ENCODE measurements around the gene FAM234B. TPM values are rescaled to one million over a fixed set of nuclear protein-coding genes. Genes with fewer than 3 reads are reported as not detected.

Gene FAM234B
- total RNA-seq, 2 donors from 2014 or later = 9.7 to 14.7 TPM

DNA sequence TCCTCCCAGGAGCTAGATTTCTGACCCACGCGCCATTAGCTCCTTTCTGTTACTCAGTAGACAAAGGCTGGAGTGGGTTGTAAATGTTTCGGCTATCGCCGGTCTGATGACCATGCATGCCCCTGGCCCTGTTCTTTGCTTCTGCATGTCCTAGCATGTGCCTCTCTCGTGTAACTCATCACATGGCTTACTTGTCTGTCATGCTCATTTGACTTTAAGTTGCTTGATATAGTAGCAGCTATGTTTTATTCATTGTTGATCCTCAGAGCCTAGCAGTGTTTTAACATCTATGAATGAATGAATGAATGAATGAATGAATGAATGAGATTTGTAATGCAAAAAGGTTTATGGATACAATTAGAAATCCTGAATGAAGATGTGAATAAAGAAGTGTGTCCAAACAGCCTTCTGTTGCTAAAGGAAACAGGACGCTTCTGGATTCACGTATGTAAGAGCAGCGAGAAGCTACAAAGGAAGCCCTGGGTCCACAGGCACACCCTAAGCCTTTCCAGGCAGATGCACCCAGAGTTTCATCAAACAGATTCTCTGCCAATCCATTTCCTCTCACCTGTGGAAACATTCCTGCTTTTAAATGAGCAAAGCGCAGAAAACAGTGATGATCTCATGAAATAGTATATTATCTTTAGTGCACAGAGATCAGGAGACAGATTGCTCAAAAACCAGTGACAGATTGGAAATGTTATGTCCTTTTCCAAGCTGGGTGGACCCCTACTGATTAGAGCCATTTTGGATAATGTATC is 55.8 kb downstream of the FAM234B start:
- H3K4me1 Mint-ChIP-seq = peaks cover 35% of the 10 kb centered on the region
- peak overlapping the region; percentile 80 for H3K27ac Mint-ChIP-seq
- H3K9me3 Mint-ChIP-seq = no peaks in the 10 kb centered on the region
- peaks cover 3% of the 10 kb centered on the region for H3K27me3 Mint-ChIP-seq
- no peaks in the 10 kb centered on the region for H3K36me3 Mint-ChIP-seq (ENCODE audit: low read depth)
- H3K4me3 Mint-ChIP-seq = peak overlapping the region; percentile 72
- no peak for ATAC-seq (replicated peaks)

GRCh38 chr12:13100605-13100881 is 56.4 kb downstream of the FAM234B start:
- no peaks in the 10 kb centered on the region for H3K9me3 Mint-ChIP-seq
- H3K4me3 Mint-ChIP-seq = peak overlapping the region; percentile 72
- ATAC-seq (replicated peaks) = no peak
- peak overlapping the region; percentile 80 for H3K27ac Mint-ChIP-seq
- no peaks in the 10 kb centered on the region for H3K27me3 Mint-ChIP-seq
- H3K4me1 Mint-ChIP-seq = peaks cover 35% of the 10 kb centered on the region
- no peaks in the 10 kb centered on the region for H3K36me3 Mint-ChIP-seq (ENCODE audit: low read depth)

- peak overlapping the region; percentile 80 for H3K27ac Mint-ChIP-seq
Observed at GRCh38 chr12:13100882-13101769, 56.9 kb downstream of the FAM234B start.

DNA sequence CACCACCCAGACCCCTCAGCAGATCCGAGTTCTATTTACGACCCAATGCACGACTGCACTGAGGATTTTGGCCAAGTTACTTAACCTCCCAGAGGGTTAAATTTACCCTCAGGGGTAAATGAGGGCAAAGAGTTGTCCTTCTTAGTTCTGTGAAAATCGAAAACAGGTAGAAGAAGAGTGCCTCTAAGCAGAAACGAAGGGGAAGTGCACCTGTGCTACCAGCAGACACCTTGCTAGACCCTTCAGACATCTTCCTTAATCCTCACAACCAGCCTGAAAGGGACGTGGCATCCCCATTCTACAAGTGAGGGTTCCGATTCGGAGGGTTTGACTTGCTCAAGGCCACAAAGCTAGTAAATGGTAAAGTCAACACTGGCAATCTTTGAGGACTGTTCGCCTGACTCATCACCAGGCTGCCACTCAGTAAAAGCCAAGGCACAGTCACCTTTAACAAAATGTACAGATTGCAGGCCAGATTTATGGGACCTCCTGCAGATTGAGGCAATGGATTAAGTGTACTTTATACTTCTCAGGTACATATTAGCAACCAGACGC is 57.7 kb downstream of the FAM234B start:
- peak overlapping the region; percentile 80 for H3K27ac Mint-ChIP-seq
- H3K4me3 Mint-ChIP-seq = peak overlapping the region; percentile 72
- no peaks in the 10 kb centered on the region for H3K27me3 Mint-ChIP-seq
- H3K9me3 Mint-ChIP-seq = no peaks in the 10 kb centered on the region
- H3K4me1 Mint-ChIP-seq = peaks cover 35% of the 10 kb centered on the region
- peak; percentile 16 for ATAC-seq (replicated peaks)
- no peaks in the 10 kb centered on the region for H3K36me3 Mint-ChIP-seq (ENCODE audit: low read depth)

More at GRCh38 chr12:13100882-13101769, 56.9 kb downstream of the FAM234B start:
- peak; percentile 78 for ATAC-seq (replicated peaks)
- Mint-ChIP-seq H3K9me3 (no peaks in the 10 kb centered on the region), H3K27me3 (no peaks in the 10 kb centered on the region), H3K4me3 (peak overlapping the region; percentile 72), H3K4me1 (peaks cover 35% of the 10 kb centered on the region), H3K36me3 (ENCODE audit: low read depth) (no peaks in the 10 kb centered on the region)

DNA sequence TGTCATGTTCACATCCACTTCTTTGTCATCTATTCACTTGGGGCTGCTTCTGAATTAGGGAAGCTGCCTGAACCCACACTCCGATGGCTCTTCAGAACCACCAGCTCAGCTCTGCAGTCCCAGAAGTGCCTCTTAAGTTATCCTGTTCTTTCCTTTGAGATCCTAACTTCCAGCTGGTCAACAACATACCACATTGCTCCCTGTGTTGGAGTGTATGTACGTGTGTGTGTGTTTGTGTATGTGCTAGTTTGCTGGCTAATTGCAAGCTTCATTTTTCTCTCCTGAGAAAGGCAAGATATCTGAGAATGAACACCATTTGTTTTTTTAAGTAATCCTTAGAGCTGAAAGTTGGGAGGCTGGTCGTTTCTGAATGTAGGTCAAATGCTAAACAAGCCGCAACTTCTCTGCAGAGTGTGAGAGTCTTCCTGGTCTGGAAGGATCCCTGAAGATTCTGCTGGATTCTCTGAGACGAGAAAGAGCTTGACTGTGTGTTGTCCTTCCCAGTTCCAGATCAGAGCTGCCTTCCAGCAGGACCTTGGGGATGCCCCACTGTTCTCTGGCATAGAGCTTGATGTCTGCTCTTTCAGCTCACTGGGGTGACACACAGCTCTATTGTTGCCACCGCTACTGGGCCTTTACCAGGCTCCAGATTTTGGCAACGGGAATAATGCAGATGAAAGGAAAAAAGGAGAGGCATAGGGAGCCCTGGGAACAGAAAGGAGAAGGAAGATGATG is 58.4 kb downstream of the FAM234B start:
- Mint-ChIP-seq H3K27ac (peak overlapping the region; percentile 80), H3K4me3 (peak overlapping the region; percentile 72), H3K27me3 (no peaks in the 10 kb centered on the region), H3K36me3 (ENCODE audit: low read depth) (no peaks in the 10 kb centered on the region), H3K4me1 (peaks cover 35% of the 10 kb centered on the region), H3K9me3 (no peaks in the 10 kb centered on the region)
- ATAC-seq (replicated peaks) = no peak

DNA sequence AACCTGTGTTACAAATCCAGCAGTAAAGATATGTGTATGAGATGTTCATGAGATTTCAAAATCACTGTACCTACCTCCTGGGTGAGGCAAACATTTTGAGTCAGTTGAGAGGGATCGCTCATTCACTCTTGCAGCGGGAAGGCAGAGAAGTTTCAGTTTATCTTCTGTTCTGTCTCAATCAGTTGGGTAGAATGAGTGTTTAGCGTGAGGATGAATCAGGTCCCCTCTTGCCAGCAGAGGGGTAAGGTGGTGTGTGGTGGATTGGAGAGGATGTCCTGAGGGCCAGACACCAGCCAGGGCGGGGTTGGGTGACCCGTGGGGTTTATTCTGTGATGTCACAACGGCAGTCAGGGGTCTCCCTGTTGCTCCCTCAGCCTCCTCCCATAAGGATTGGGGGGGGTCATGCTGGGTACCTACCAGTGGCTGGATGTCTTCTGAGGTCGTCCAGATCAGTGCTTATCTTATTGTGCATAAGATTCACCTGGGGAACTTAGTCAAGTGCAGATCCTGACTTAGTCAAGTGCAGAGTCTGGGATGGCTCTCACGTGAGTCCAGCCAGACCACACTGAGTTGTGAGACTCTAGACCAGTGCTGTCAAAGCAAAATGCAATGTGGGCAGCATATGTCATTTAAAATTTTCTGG is 59.3 kb downstream of the FAM234B start, which contains the start of gene GSG1:
GSG1 (minus strand) TSS at position 277 of the 643 bp plus-strand sequence; CDS start at position 122, 155 bp downstream.
- ATAC-seq (replicated peaks) = peak; percentile 75
- peak within 1 kb of the TSS; percentile 72 for H3K4me3 Mint-ChIP-seq
- peaks cover 27% of the 10 kb centered on the region for H3K4me1 Mint-ChIP-seq
- H3K9me3 Mint-ChIP-seq = no peaks in the 10 kb centered on the region
- no peaks in the 10 kb centered on the region for H3K36me3 Mint-ChIP-seq (ENCODE audit: low read depth)
- H3K27me3 Mint-ChIP-seq = no peaks in the 10 kb centered on the region
- peak within 1 kb of the TSS; percentile 87 for H3K27ac Mint-ChIP-seq

DNA sequence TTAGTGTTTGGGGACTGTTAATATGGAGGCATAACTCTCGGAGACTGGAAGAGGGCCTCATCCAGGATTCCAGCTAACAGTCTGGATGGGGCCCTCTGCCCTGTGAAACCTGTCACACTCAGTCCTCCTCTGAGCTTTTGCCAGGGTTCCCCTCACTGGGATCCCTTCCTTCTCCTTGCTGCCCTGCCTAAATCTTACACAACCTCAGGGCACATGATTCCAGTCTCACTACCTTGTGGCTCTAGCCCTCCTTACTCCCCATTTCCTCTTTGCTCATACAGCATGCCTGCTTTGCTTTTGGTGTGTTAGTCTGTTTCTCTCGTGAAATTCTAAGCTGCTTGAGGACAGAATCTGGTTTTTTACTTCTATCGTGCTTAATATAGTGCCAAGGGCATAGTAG is 60.2 kb downstream of the FAM234B start:
- peak overlapping the region; percentile 87 for H3K27ac Mint-ChIP-seq
- H3K4me1 Mint-ChIP-seq = peaks cover 18% of the 10 kb centered on the region
- no peaks in the 10 kb centered on the region for H3K36me3 Mint-ChIP-seq (ENCODE audit: low read depth)
- H3K27me3 Mint-ChIP-seq = no peaks in the 10 kb centered on the region
- ATAC-seq (replicated peaks) = no peak
- no peak overlapping the region for H3K4me3 Mint-ChIP-seq
- no peaks in the 10 kb centered on the region for H3K9me3 Mint-ChIP-seq

GRCh38 chr12:13105781-13106180 is 61.6 kb downstream of the FAM234B start:
- H3K4me1 Mint-ChIP-seq = peaks cover 18% of the 10 kb centered on the region
- no peaks in the 10 kb centered on the region for H3K36me3 Mint-ChIP-seq (ENCODE audit: low read depth)
- H3K9me3 Mint-ChIP-seq = no peaks in the 10 kb centered on the region
- no peak overlapping the region for H3K27ac Mint-ChIP-seq
- no peaks in the 10 kb centered on the region for H3K27me3 Mint-ChIP-seq
- no peak for ATAC-seq (replicated peaks)
- no peak overlapping the region for H3K4me3 Mint-ChIP-seq

- Mint-ChIP-seq H3K4me3 (no peak overlapping the region), H3K27me3 (no peaks in the 10 kb centered on the region), H3K27ac (no peak overlapping the region), H3K4me1 (peaks cover 18% of the 10 kb centered on the region), H3K9me3 (no peaks in the 10 kb centered on the region), H3K36me3 (ENCODE audit: low read depth) (no peaks in the 10 kb centered on the region)
- no peak for ATAC-seq (replicated peaks)
Observed at GRCh38 chr12:13106666-13107065, 62.5 kb downstream of the FAM234B start.

- no peak for ATAC-seq (replicated peaks)
- Mint-ChIP-seq H3K4me3 (no peak overlapping the region), H3K27ac (no peak overlapping the region), H3K36me3 (ENCODE audit: low read depth) (no peaks in the 10 kb centered on the region), H3K9me3 (no peaks in the 10 kb centered on the region), H3K4me1 (no peaks in the 10 kb centered on the region), H3K27me3 (peaks cover 14% of the 10 kb centered on the region)
Observed at GRCh38 chr12:13112968-13113367, 68.8 kb downstream of the FAM234B start.

DNA sequence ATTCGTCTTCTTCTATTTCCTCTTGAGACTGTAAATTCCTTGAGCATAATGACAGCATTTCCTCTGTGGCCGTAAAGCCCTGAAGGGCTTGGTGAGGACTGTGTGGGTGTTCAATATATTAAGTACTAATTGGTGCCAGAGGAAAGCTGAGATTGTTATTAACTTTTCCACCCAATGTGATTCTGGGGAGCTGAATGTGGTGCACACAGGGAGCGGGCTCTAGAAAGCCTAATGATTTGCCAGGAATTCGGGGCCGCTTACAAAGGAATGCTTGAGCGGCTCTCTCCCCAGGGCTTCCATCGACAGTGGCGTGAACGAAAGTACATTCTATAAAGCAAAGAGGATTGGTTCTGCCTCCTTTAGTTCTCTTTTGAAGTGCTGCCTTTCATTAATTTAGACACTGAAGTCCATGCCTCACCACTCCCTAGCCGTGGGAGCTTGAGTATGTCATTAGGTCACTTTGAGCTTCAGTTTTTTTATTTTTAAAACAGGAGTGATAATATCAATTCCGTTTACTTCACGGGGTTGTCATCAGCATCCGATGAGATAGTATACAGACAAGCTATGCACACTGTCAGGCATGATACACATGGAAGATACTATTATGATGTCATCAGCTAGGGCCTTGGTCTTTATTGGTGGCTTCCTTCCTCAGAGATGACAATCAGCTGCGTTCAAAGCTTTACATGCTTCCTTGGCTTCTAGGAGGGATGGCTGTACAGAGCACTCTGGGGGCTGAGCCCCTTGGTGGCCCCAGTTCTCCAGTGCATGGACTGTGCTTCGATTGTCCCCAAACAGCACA is 70.3 kb downstream of the FAM234B start:
- H3K4me1 Mint-ChIP-seq = no peaks in the 10 kb centered on the region
- H3K36me3 Mint-ChIP-seq (ENCODE audit: low read depth) = no peaks in the 10 kb centered on the region
- H3K9me3 Mint-ChIP-seq = no peaks in the 10 kb centered on the region
- ATAC-seq (replicated peaks) = no peak
- H3K27me3 Mint-ChIP-seq = peaks cover 14% of the 10 kb centered on the region
- no peak overlapping the region for H3K4me3 Mint-ChIP-seq
- H3K27ac Mint-ChIP-seq = no peak overlapping the region

- no peak overlapping the region for H3K27ac Mint-ChIP-seq
- H3K36me3 Mint-ChIP-seq (ENCODE audit: low read depth) = no peaks in the 10 kb centered on the region
- no peak overlapping the region for H3K4me3 Mint-ChIP-seq
Observed at GRCh38 chr12:13116259-13116658, 72.1 kb downstream of the FAM234B start.

GRCh38 chr12:13117029-13117428 is 72.8 kb downstream of the FAM234B start:
- H3K4me3 Mint-ChIP-seq = no peak overlapping the region

More at GRCh38 chr12:13116259-13116658, 72.1 kb downstream of the FAM234B start:
- peaks cover 14% of the 10 kb centered on the region for H3K27me3 Mint-ChIP-seq
- H3K4me1 Mint-ChIP-seq = no peaks in the 10 kb centered on the region
- ATAC-seq (replicated peaks) = no peak
- no peaks in the 10 kb centered on the region for H3K9me3 Mint-ChIP-seq

More at GRCh38 chr12:13117029-13117428, 72.8 kb downstream of the FAM234B start:
- H3K36me3 Mint-ChIP-seq (ENCODE audit: low read depth) = no peaks in the 10 kb centered on the region
- peaks cover 14% of the 10 kb centered on the region for H3K27me3 Mint-ChIP-seq
- no peak overlapping the region for H3K27ac Mint-ChIP-seq
- H3K4me1 Mint-ChIP-seq = no peaks in the 10 kb centered on the region
- H3K9me3 Mint-ChIP-seq = no peaks in the 10 kb centered on the region
- ATAC-seq (replicated peaks) = no peak

Measured in activated T-helper 17 cell treated with anti-CD3 and anti-CD28 coated beads, Interleukin-2, amount 50 U/mL, for 72 hours (primary cell).